Measurements from ENCODE around the gene IFT22.
"Not testable (repeated sequence)": the region's sequence is repeated elsewhere in the genome, so short reads cannot be mapped to it uniquely, and the experiment has no call there.

The IFT22 gene

DNA sequence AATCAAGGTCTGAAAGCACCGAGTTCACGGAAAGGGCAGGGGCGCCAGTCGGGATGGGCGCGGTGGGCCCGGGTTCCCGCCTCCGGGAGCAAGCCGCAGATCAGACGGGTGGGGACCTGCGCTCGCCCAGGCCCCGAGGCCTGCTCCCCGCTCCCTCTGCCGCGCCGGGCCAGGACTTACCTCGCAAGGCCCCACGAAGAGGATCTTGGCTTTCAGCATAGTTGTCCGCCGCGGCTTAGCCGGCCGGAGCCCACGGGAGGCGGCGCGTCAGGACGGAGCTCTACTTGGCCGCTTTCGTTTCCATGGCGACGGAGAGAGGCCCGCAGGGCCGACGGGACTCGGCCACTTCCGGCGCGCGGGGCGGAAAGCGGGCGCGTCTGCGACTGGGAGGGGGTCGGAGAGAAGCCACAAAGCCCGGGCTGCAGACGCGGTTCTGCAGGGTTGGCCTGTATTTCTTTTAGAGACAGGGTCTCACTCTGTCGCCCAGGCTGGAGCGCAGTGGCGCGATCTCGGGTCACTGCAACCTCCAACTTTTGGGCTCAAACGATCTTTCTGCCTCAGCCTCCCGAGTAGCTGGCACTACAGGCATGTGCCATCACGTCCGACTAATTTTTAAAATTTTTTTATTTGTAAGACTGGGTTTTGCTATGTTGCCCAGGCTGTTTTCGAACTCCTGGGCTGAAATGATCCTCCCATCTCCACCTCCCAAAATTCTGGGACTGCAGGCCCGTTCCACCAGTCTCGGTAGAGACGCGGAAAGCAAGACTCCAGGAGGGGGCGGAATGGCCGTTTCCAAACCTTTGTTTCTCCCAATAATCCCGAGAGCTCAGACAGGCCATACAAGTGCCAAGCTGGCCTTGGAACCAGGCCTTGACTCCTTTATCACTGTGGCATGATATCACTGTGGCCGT, at the start of gene IFT22:
IFT22 (minus strand) TSS at position 322 of the 911 bp plus-strand sequence; CDS start at position 219, 103 bp downstream.
- peak; percentile 87 for DNase-seq

DNA sequence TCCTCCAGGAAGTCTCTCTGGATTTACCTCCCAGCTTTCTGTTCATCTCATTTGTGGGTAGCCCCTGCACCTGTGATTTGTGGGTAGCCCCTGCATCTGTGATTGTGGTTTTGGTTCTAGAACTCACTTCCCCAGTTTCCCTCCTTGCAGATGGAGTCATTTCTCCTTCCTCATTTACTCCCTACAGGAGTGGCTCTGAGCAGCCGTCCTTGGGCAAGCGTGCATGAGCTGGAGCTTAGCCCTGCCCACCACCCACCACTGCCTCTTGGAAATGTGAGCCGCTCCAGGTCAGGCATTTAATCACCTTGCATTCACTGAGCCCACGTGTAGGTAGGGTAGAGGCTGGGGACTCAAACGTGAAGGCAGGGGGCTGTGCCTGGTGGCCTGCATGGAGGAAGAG, 49.2 kb upstream of the IFT22 start:
- DNase-seq: no peak

DNA sequence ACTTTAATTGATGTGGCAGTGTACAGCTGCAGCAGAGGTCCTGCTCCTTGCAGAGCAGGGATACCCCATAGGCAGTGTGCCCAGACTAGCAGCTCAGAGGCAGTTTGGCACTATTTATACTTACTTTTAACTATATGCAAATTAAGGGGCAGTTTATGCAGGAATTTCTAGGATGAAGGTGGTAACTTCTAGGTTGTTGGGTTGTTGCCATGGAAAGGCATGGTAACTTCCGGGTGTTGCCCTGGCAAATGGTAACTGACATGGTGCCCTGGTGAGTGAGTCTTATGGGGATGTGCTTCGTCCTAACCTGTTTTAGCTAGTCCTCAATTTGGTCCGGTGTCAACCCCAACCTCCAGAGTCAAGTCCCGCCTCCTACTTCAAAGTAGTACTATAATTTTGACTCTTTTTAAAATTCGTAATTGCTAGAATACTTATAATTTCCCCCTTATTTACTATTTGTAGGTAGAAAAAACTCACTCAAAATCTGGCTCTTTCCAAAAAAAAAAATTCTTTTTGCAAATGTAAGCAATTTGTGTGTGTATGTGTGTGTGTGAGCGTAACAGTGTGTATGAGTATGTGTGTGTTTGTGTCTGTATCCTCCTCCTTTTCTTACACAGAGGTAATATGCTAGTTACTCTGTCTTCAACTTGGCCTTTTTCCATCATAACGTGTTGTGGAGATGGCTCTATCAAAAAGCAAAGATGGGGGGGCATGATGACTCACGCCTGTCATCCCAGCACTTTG, 47.0 kb upstream of the IFT22 start:
- no peak for DNase-seq

DNA sequence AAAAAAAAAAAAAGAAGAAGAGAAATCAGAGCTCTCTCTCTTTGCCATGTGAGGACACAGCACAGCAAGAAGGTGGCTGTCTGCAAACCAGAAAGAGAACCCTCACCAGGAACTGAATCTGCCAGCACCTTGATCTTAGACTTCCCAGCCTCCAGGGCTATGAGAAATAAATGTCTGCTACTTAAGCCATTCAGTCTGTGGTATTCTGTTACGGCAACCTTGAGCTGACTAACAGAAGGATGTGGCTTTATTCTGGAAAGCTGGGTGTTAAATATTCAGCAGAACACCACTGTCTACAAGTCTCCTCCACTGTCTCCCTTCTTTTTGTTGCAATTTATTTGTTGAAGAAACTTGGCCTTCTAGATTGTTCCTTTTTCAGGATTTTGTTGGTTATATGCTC, 46.1 kb upstream of the IFT22 start:
- no peak for DNase-seq

DNA sequence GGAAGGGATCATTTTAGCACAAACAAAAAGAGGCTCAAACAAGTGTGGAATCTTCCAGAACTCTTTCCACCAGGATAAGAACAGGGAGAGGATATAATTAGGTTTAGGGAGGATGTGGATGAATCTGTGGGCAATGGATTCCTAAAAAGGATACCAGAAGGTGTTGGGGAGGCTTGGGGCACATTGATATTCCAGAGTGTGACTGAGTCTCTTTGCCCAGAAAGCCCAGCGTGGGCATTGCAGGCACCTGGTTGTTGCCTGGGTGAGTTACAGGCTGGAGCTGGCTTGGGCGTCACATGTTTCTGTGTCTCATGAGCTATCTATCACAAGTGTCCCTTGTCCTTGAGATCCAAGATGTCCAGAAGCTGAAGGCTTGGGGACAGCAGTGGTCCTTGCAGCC, 44.3 kb upstream of the IFT22 start:
- no peak for DNase-seq

DNA sequence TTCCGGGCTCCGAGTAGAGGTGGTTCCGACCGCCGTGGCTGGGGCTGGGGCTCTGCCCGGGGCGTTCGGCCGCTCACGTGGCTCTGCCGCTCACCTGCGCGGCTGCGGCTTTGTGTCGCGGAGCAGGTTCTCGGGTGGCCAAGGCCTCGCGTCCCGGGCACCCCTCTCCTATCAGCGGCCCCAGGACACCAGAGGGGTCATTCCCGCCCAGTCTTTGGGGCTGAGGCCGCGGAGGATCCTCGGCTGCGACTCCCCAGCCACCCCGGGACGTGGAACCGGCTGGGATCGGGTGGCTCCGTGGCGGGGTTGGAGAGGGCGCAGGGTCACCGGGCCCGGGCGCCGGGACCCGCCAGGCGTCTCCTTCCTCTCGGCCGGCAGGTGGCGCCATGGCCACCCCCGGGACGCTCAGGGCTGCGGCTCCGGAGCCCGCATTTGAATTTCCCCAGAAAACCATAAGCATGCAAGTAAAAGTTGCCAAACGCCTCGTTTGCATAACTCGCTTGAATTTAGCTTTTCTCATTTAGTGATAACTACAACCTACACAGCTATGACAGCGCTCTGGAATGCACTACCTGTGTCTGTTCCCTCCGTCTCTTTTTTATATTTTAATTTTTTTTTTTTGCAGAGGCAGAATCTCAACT, 42.2 kb upstream of the IFT22 start:
- DNase-seq: peak; percentile 66

DNA sequence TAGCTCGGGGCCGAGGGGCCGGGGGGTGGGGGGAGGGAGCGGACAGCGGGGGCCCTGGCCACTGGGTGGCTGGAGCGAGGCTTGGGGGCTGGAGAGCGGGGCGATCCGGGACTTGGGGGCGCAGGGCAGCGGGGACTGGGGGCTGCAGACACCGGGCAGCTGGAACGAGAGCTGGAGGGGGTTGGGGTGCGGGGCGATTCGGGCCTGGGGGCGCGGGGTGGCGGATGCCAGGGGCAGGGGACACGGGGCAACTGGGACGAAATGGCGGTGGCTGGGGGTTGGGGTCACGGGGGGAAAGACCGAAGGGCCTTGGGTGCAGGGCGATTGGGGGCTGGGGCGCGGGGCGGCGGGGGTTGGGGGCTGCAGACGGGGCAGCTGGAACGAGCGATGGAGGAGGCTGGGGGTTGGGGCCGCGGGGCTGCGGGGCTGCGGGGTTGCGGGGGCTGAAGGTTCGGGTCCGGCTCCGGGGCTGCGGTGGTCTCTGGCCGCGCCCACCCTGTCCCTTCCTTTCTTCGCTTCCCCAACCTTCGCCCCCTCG, 41.7 kb upstream of the IFT22 start:
- DNase-seq: no peak

DNA sequence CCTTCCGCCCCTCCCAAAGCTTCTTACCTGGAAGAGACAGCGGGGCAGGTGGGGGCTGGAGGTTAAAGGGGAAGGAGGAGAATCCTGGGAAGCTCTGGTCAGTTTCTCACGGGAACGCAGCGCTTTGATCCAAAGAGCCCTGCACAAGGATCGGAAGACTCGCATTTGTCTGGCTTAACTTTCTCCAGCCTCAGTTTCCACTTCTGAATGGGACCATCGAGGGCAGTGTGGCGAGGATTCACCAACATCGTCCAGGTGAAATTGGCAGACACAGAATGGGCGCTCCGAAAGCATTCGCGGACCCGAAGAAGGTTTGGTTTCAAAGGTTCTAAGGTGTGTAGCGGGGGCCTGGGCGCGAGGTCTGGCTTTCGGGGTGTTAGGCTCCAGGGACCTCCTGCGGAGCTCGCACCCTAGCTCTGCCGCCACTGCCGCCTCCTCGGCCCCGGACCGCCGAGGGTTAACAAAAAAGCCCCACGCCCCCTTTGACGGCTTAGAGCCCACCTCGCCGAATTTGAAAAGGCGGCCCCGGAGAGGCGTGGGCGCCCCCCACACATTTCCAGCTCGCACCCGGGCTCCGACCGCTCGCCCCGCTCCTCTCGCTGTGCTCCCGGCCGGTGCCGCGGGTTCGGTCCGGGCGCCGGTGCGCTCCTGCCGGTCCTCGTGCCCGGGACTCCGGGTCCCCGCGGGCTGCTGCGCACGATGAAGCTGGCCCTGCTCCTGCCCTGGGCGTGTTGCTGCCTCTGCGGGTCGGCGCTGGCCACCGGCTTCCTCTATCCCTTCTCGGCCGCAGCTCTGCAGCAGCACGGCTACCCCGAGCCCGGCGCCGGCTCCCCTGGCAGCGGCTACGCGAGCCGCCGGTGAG, 41.0 kb upstream of the IFT22 start, which contains the start of gene COL26A1:
COL26A1 (plus strand) TSS at position 542 of the 862 bp plus-strand sequence; CDS start at position 700, 158 bp downstream.
- DNase-seq: peak; percentile 3

DNA sequence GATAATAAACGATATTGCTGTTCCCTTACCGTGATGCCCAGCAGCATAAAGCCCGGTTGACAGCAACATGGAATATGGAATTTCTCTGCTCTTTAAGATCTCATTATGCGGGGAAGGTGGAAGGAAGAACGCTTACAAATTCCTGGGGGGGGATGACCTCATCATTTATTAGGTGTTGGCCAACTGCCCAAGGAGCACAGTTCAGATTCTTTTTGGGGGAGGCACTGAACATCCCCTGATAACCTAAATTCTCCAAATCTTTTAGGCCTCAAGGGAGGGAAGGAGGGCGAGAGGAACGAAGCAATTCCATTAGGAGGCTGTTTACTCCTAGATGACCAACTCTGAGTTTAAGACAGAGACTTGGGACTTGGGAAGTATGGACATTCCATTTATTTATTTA, 35.8 kb upstream of the IFT22 start:
- DNase-seq: no peak

DNA sequence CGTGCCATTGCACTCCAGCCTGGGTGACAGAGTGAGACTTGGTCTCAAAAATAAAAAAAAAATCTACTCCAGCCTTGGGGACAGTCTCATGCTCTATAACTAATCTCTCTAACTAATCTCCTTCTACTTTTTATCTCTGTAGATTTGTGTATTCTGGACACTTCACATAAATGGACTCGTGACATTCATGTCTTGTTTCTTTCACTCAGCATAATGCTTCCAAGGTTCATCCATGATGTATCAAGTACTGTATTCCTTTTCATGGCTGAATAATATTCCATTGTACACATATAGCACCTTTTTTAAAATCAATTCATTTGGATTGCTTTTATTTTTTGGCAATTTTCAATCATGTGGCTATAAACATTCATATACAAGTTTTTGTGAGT, 31.3 kb upstream of the IFT22 start:
- no peak for DNase-seq

DNA sequence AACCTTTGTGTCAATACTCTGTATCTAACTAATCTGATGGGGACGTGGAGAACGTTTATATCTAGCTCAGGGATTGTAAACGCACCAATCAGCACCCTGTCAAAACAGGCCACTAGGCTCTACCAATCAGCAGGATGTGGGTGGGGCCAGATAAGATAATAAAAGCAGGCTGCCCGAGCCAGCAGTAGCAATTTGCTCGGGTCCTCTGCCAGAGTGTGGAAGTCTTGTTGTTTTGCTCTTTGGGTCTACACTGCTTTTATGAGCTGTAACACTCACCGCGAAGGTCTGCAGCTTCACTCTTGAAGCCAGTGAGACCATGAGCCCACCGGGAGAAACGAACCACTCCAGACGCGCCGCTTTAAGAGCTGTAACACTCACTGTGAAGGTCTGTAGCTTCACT, 27.7 kb upstream of the IFT22 start:
- DNase-seq: not testable (repeated sequence)

DNA sequence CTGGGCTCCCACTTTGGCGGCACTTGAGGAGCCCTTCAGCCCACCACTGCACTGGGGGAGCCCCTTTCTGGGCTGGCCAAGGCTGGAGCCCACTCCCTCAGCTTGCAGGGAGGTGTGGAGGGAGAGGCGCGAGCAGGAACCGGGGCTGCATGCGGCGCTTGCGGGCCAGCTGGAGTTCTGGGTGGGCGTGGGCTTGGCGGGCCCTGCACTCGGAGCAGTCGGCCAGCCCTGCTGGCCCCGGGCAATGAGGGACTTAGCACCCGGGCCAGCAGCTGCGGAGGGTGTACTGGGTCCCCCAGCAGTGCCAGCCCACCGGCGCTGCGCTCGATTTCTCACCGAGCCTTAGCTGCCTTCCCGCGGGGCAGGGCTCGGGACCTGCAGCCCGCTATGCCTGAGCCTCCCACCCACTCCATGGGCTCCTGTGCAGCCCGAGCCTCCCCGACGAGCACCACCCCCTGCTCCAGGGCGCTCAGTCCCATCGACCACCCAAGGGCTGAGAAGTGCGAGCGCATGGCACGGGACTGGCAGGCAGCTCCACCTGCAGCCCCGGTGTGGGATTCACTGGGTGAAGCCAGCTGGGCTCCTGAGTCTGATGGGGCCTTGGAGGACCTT, 26.9 kb upstream of the IFT22 start:
- not testable (repeated sequence) for DNase-seq

DNA sequence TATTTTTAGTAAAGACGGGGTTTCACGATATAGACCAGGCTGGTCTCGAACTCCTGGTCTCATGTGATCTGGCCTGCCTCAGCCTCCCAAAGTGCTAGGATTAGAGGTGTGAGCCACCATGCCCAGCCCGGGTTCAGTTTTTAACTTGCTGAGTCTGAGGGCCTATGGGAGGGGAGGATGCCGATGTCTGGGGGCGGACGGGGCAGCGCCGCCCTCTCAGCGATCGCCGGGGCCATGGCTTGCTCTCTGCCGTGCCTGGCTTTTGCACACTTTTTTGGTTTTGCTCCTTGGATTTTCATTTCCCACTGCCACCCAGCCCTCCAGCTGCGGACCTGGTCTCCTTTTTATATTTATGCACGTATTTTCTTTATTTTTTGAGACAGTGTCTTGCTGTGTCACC, 25.9 kb upstream of the IFT22 start:
- DNase-seq: no peak

DNA sequence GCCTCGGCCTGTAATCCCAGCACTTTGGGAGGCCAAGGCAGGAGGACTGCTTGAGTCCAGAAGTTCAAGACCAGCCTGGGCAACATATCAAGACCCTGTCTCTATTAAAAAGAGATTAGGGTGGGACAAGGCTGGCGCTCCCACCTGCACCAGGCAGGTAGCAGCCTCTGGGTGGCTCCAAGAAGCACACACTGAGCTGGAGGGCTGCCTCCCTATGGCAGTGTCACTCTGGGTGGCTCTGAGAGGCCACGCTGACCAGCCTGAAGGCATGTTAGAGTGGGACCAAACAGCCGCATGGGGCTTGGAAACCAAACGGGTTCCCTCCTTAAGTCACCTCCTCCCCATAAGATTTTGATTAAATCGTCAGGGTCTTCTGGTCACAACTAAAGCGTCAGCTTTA, 21.3 kb upstream of the IFT22 start:
- DNase-seq: no peak

DNA sequence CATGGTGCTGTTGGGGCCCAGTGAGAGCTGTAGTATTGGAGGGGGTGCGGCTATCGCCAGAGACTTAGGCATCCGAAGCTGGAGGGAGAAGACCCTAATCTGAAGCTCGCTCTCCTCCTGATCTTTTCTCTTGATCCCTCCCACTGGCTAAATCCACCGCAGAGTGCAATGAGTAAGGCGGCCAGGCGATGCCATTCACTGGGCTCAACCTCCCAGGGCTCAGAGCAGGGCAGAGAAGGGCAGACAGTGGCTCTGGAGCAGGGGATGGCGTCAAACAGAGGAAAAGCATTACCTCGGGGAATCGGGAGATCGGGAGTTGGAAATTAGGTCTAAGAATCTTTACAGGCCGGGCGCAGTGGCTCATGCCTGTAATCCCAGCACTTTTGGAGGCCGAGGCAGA, 18.8 kb upstream of the IFT22 start:
- DNase-seq: no peak

DNA sequence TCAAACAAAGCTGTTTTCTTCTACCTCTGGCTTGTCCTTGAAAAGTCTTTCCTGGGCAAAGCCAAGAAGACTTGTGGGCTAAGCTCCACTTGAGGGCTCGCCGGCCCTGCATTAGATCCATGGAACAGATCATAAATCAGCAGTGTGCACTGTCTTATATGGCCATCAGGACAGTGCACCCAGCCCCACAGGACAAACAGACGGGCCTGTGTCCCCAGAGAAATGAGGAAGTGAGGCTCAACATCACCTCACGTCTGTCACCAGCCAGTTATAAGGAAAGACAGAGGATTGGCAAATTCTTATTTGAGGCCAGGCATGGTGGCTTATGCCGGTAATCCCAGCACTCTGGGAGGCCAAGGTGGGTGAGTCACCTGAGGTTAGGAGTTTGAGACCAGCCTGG, 12.3 kb upstream of the IFT22 start:
- DNase-seq: no peak

DNA sequence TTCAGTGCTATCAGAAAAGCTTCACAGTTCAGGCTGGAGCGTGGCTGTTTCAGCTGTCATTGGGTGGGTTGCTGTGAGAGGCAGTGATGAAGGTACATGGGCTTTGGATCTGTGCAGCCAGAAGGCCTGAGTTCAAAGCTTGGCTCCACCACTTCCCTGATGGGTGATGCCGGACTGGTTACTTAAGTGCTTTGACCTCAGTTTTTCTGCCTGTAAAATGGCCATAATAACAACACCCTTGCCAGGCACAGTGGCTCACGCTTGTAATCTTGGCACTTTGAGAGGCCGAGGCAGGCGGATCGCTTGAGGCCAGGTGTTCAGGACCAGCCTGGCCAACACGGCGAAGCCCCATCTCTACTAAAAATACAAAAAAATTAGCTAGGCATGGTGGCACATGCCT, 10.4 kb upstream of the IFT22 start:
- DNase-seq: no peak

DNA sequence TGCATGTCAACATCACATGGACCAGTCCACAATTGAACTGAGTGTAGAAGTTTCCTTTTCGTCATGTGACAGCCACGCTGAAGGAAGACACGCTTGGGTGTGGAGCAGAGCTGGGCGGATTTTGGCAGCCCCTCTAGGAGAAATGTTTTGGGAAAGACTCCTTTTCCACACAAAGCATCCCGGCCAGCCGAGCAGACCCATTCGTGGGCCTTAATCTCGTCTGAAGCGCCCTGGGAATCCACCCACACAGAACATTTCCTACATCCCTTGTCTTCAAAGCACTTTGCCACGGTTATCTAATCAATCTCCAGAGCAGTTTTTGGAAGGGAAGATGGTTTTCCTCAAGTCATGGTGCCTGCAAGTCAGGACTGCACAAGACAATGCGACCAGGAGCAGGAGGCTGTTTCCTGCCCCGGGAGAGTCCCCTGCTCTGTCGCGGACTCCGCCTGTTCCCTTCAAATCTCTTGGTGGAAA, 8.4 kb upstream of the IFT22 start:
- no peak for DNase-seq

DNA sequence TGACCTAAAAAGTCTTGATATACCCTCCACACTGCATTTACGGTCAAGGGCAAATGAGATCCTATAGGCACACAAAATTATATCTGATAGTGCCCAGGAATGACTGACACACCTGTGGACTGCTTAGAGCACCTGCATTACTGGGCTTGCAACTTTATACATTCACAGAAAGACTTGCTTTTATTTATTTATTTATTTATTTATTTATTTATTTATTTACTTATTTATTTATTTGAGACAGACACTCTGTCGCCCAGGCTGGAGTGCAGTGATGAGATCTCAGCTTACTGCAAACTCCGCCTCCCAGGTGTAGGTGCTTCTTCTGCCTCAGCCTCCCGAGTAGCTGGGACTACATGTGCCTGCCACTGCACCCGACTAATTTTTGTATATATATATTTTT, 6.5 kb upstream of the IFT22 start:
- DNase-seq: no peak

DNA sequence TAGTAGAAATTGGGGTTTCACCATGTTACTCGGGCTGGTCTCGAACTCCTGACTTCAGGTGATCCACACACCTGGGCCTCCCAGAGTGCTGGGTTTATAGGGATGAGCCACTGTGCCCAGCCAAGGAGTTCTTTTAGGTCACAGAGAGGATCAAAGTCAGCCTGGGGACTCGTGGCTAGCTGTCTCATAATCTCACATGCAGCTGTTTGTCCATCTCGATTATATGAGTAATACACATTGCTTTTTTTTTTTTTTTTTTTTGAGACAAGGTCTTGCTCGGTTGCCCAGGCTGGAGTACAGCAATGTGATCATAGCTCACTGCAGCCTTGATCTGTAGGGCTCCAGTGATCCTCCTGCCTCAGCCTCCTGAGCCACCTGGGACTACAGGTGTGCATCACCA, 2.2 kb downstream of the IFT22 start:
- no peak for DNase-seq

DNA sequence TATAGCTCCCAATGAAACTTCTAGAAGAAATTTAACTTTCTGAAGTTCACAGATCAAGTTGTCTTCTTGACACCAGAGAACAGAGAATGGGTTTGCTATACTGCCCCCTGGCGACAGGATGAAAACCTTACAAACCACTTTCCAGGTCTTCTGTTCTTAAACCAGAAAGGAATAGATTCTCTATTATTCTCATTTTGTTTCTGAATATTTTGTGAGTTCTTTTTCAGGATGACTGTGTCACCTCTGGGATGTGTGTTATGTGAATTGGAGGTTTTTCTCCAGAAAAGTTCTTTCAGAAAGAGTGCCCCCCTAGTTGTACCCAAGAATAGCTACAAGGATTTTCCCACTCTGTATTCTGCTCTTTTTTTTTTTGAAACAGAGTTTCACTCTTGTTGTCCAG, 6.3 kb downstream of the IFT22 start:
- peak; percentile 36 for DNase-seq

All from stimulated activated CD4-positive, alpha-beta T cell treated with anti-CD3 and anti-CD28 coated beads, Interleukin-1b, Interleukin-23, amount 100 ng/mL, for 48 hours (primary cell).